ENCODE data around the gene TEAD1.

TEAD1 gene

GRCh38 chr11:12692229-12693075 is 18.2 kb downstream of the TEAD1 start:
- Histone ChIP-seq H3K9ac (ENCODE audit: low read length) (peak overlapping the region; percentile 20), H3K4me1 (ENCODE audit: control insufficient read depth, insufficient read depth, low read length) (peaks cover 52% of the 10 kb centered on the region), H3K4me3 (ENCODE audit: low read length) (peak overlapping the region; percentile 34), H3K27me3 (ENCODE audit: control insufficient read depth, insufficient read depth, low read length) (no peaks in the 10 kb centered on the region), H3K27ac (ENCODE audit: low read depth, low read length) (peak overlapping the region; percentile 92), H3K36me3 (ENCODE audit: control insufficient read depth, insufficient read depth, low read length) (no peaks in the 10 kb centered on the region)

DNA sequence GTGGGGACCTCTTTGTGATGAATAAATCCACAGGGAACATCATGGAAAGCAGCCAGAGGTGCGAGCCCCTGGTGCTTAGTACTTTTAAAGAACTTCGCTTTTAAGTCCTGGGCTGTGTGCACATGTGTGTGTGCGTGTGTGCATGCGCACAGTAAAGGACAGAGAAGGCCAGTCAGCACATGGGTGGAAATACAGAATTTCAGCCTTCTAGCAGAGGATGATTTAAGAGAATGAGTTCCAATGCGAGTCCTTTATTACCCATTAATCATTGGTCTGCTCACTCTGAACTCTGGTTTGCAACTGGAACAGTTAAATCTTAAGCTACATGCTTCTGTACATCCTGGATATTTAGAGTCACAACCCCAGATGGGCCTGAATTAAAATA is 18.9 kb downstream of the TEAD1 start:
- Histone ChIP-seq H3K27ac (ENCODE audit: low read depth, low read length) (peak overlapping the region; percentile 92), H3K4me1 (ENCODE audit: control insufficient read depth, insufficient read depth, low read length) (peaks cover 51% of the 10 kb centered on the region), H3K27me3 (ENCODE audit: control insufficient read depth, insufficient read depth, low read length) (no peaks in the 10 kb centered on the region), H3K36me3 (ENCODE audit: control insufficient read depth, insufficient read depth, low read length) (no peaks in the 10 kb centered on the region), H3K4me3 (ENCODE audit: low read length) (peak overlapping the region; percentile 29), H3K9ac (ENCODE audit: low read length) (no peak overlapping the region)

DNA sequence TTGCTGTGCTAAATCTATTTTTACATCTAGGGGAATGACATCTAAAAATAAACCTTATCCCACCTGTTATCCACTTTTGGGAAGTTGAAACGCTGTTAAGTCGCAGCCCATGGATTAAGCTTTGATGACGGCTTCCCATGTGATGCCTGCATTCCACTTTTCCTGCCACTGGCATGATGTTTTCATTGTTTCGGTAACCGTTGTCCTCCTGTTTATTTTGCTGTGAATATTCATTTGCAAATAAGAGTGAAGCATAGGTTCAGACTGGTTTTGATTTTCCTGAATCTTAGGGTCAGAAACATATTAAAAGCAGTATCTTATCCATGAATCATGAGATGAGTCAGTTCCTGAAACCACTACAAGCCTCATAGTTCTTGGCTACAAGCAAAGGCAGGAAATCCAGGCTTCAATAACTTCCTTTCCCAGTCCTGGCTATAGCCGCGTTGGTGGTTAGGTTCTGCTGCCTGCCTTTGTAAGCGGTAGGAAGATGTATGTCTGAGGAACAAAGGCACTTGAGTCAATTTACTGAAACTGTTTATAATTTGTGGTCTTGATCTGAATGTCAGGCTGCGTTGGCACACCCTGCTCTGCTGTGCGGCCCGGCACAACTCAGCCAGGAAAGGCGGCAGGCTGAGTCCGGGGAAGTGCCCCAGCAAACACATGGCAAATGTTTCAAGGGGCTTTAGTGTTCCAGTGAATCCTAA is 19.4 kb downstream of the TEAD1 start:
- Histone ChIP-seq H3K9ac (ENCODE audit: low read length) (no peak overlapping the region), H3K36me3 (ENCODE audit: control insufficient read depth, insufficient read depth, low read length) (no peaks in the 10 kb centered on the region), H3K27me3 (ENCODE audit: control insufficient read depth, insufficient read depth, low read length) (no peaks in the 10 kb centered on the region), H3K4me1 (ENCODE audit: control insufficient read depth, insufficient read depth, low read length) (peaks cover 48% of the 10 kb centered on the region), H3K4me3 (ENCODE audit: low read length) (peak overlapping the region; percentile 44), H3K27ac (ENCODE audit: low read depth, low read length) (peak overlapping the region; percentile 92)

GRCh38 chr11:12694183-12694531 is 19.9 kb downstream of the TEAD1 start:
- Histone ChIP-seq H3K27ac (ENCODE audit: low read depth, low read length) (peak overlapping the region; percentile 92), H3K36me3 (ENCODE audit: control insufficient read depth, insufficient read depth, low read length) (no peaks in the 10 kb centered on the region), H3K9ac (ENCODE audit: low read length) (no peak overlapping the region), H3K4me3 (ENCODE audit: low read length) (peak overlapping the region; percentile 44), H3K27me3 (ENCODE audit: control insufficient read depth, insufficient read depth, low read length) (no peaks in the 10 kb centered on the region), H3K4me1 (ENCODE audit: control insufficient read depth, insufficient read depth, low read length) (peaks cover 44% of the 10 kb centered on the region)

- Histone ChIP-seq H3K9ac (ENCODE audit: low read length) (no peak overlapping the region), H3K36me3 (ENCODE audit: control insufficient read depth, insufficient read depth, low read length) (no peaks in the 10 kb centered on the region), H3K27ac (ENCODE audit: low read depth, low read length) (peak overlapping the region; percentile 92), H3K27me3 (ENCODE audit: control insufficient read depth, insufficient read depth, low read length) (no peaks in the 10 kb centered on the region), H3K4me1 (ENCODE audit: control insufficient read depth, insufficient read depth, low read length) (peaks cover 38% of the 10 kb centered on the region), H3K4me3 (ENCODE audit: low read length) (no peak overlapping the region)
These were observed 21.1 kb downstream of the TEAD1 start for GRCh38 chr11:12695221-12695794.

DNA sequence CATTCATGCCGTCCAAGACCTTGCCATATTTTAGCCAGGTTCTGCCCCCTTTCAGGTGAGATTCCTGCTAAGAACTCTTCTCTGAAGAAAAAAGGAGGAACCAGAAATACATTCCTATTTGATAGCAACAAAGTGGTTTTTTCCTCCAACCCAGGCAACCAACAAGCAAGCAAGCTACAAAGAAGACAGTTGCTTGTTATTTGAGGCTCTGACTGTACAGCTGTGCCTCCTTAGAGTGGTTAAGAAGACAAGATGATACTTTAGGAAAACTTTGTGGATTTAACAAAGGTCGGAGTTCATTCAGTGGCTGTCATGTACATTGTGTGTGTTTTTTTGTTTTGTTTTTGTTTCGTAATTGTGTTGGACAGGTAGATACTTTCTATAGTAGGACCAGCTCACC is 21.7 kb downstream of the TEAD1 start:
- Histone ChIP-seq H3K36me3 (ENCODE audit: control insufficient read depth, insufficient read depth, low read length) (no peaks in the 10 kb centered on the region), H3K4me3 (ENCODE audit: low read length) (no peak overlapping the region), H3K27ac (ENCODE audit: low read depth, low read length) (peak overlapping the region; percentile 34), H3K27me3 (ENCODE audit: control insufficient read depth, insufficient read depth, low read length) (no peaks in the 10 kb centered on the region), H3K4me1 (ENCODE audit: control insufficient read depth, insufficient read depth, low read length) (peaks cover 38% of the 10 kb centered on the region), H3K9ac (ENCODE audit: low read length) (no peak overlapping the region)

DNA sequence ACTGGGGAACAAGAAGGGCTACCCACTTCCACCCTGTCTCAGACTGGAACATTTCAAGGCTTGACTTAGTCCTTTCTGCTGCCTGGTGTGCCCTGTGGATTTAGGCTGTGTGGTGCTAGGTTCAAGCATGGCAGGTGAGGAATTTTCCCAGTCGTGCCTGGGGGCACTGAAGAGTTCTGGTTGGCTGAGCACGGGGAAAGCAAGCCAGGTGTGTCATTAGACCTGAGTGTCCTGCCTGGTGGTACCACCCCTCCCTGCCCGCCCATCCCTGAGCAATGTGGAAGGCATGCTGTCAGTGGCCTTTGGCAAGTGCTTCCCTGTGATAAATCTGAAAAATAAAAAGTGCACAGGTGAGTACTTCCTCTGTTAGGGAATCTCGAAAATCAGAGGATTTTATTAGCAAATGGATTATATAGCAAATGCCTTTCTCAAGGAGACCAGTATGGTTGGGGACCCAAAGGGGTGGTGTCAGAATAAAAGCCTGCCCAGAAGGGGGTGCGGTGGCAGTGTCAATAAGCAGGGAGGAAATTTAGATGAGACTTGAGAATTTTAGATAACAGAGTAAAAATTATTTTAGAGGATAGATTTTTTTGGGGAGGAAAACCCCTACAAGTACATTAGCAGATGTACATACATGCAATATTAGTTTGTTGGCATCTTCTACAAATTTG is 22.8 kb downstream of the TEAD1 start:
- H3K27ac ChIP-seq (ENCODE audit: low read depth, low read length) = no peak overlapping the region
- no peaks in the 10 kb centered on the region for H3K36me3 ChIP-seq (ENCODE audit: control insufficient read depth, insufficient read depth, low read length)
- no peak overlapping the region for H3K9ac ChIP-seq (ENCODE audit: low read length)
- H3K4me1 ChIP-seq (ENCODE audit: control insufficient read depth, insufficient read depth, low read length) = peaks cover 31% of the 10 kb centered on the region
- H3K27me3 ChIP-seq (ENCODE audit: control insufficient read depth, insufficient read depth, low read length) = no peaks in the 10 kb centered on the region
- H3K4me3 ChIP-seq (ENCODE audit: low read length) = no peak overlapping the region

GRCh38 chr11:12698048-12698447 is 23.8 kb downstream of the TEAD1 start:
- no peak overlapping the region for H3K27ac ChIP-seq (ENCODE audit: low read depth, low read length)

GRCh38 chr11:12701811-12702592 is 27.8 kb downstream of the TEAD1 start:
- Histone ChIP-seq H3K27ac (ENCODE audit: low read depth, low read length) (no peak overlapping the region), H3K4me1 (ENCODE audit: control insufficient read depth, insufficient read depth, low read length) (peaks cover 5% of the 10 kb centered on the region), H3K9ac (ENCODE audit: low read length) (no peak overlapping the region), H3K27me3 (ENCODE audit: control insufficient read depth, insufficient read depth, low read length) (no peaks in the 10 kb centered on the region), H3K4me3 (ENCODE audit: low read length) (no peak overlapping the region), H3K36me3 (ENCODE audit: control insufficient read depth, insufficient read depth, low read length) (no peaks in the 10 kb centered on the region)

More at GRCh38 chr11:12698048-12698447, 23.8 kb downstream of the TEAD1 start:
- Histone ChIP-seq H3K4me1 (ENCODE audit: control insufficient read depth, insufficient read depth, low read length) (peaks cover 22% of the 10 kb centered on the region), H3K4me3 (ENCODE audit: low read length) (no peak overlapping the region), H3K36me3 (ENCODE audit: control insufficient read depth, insufficient read depth, low read length) (no peaks in the 10 kb centered on the region), H3K27me3 (ENCODE audit: control insufficient read depth, insufficient read depth, low read length) (no peaks in the 10 kb centered on the region), H3K9ac (ENCODE audit: low read length) (no peak overlapping the region)

DNA sequence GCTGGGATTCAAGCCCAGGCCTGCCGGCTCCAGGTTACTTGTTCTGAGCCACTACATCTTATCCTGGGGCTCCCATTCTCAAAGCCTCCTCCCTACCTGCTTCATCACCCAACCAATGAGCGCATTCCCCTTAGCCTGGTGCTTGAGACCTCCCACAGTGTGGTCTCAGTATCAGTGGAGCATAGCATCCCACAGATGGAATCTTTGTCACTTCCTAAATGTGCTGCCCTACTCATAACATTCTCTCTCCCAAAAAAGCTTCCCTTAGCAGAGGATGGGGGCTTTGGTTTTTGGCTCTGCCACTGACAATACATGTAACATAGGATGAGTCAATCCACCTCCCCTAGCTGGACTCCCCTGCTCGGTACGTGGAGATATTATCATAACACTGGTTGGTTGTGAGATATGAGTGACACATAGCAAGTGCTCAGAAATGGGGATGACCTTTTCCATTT is 28.8 kb downstream of the TEAD1 start:
- H3K4me1 ChIP-seq (ENCODE audit: control insufficient read depth, insufficient read depth, low read length) = peaks cover 13% of the 10 kb centered on the region

DNA sequence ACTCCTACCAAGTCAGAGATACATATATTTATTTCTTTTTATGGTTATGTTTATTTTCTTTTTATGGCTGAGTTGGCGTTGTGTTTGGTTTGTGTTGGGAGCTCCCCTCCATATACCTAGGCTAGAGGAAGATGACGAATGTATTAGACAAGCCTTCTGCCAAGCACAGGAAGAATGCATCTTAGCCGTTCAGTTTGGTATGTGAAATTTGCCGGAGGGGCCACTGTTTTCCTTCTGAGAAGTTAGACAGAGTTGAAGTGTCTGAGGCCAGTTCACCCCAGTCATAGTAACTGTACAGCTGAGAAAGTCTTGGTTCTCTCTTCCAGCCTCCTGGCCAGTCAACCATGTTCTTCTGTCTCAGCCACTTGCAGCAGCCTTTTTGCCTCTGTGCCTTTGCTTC is 29.8 kb downstream of the TEAD1 start:
- H3K9ac ChIP-seq (ENCODE audit: low read length) = no peak overlapping the region
- no peak overlapping the region for H3K27ac ChIP-seq (ENCODE audit: low read depth, low read length)
- H3K36me3 ChIP-seq (ENCODE audit: control insufficient read depth, insufficient read depth, low read length) = no peaks in the 10 kb centered on the region
- H3K4me1 ChIP-seq (ENCODE audit: control insufficient read depth, insufficient read depth, low read length) = peaks cover 14% of the 10 kb centered on the region
- H3K4me3 ChIP-seq (ENCODE audit: low read length) = no peak overlapping the region
- no peaks in the 10 kb centered on the region for H3K27me3 ChIP-seq (ENCODE audit: control insufficient read depth, insufficient read depth, low read length)

More for the DNA sequence above, 28.8 kb downstream of the TEAD1 start:
- H3K9ac ChIP-seq (ENCODE audit: low read length) = no peak overlapping the region
- H3K27me3 ChIP-seq (ENCODE audit: control insufficient read depth, insufficient read depth, low read length) = no peaks in the 10 kb centered on the region
- no peaks in the 10 kb centered on the region for H3K36me3 ChIP-seq (ENCODE audit: control insufficient read depth, insufficient read depth, low read length)
- no peak overlapping the region for H3K4me3 ChIP-seq (ENCODE audit: low read length)
- no peak overlapping the region for H3K27ac ChIP-seq (ENCODE audit: low read depth, low read length)

Measured in rectal smooth muscle tissue (tissue), 1 donor.